GM12878 (cell line): ENCODE data around the gene PARK7. TPM values are rescaled to one million over a fixed set of nuclear protein-coding genes. Genes with fewer than 3 reads are reported as not detected.
A peak's percentile ranks its signal among the peaks of the same experiment; 100 is the strongest.

Experiments
- ATAC-seq: fragments of 200-7000 bp; cut with Tn5 transposase; 3 replicates; pipeline ENCODE4 v1.9.1; 2020; ENCODE audit warnings: mild to moderate bottlenecking, moderate library complexity
- BruUV-seq: library from RNA; stranded (reverse); fragments of 400-500 nt; replicated peaks from 2 replicates; lab custom pipeline; 2021; lab: Mats Ljungman, UMichigan
- CTCF ChIA-PET: fragments of 300-600 bp; sonication (Branson Sonifier 250); formaldehyde crosslinking; extraction: SDS; loops from one replicate; lab custom pipeline; 2021; ENCODE audit warnings: inconsistent platforms; lab: Yijun Ruan, JAX
- POLR2A ChIA-PET: fragments of 350-600 bp; formaldehyde crosslinking; extraction: SDS; loops from one replicate; lab custom pipeline; 2021; ENCODE audit warnings: inconsistent platforms; lab: Charles Lee
- RAD21 ChIA-PET: fragments of 300-600 bp; sonication (Branson Sonifier 250); formaldehyde crosslinking; loops from one replicate; lab custom pipeline; 2023; ENCODE audit warnings: antibody characterized with exemption; ENCODE audit not compliant: unreplicated experiment; lab: Charles Lee
- SMC1A ChIA-PET: fragments of 300-600 bp; sonication (Branson Sonifier 250); formaldehyde crosslinking; loops from one replicate; lab custom pipeline; 2023; ENCODE audit not compliant: unreplicated experiment, uncharacterized antibody; lab: Charles Lee
- DNase-seq: peaks from one replicate; pipeline ENCODE4 v3.0.0-alpha.2; 2011; ENCODE audit warnings: low read depth, low spot score
- FAIRE-seq: peaks from 3 replicates; lab custom pipeline; 2011; peaks lifted over from hg19 to GRCh38; lab: Jason Lieb, UNC
- H2AFZ ChIP-seq: 2 replicates; pipeline ENCODE4 v1.6.0; 2011; ENCODE audit warnings: low read depth, low read length, control low read depth; ENCODE audit not compliant: control insufficient read depth
- H3K27ac ChIP-seq: 2 replicates; pipeline ENCODE4 v1.5.1; 2011; ENCODE audit warnings: control low read depth; ENCODE audit not compliant: control insufficient read depth, insufficient read depth
- H3K27me3 ChIP-seq, 2 experiments: replicated peaks in 1 of 2; 2 replicates each; pipeline versions ENCODE4 v1.6.0 to v1.6.1; 2011; ENCODE audit warnings: low read length in 1 of 2; ENCODE audit not compliant: control insufficient read depth in 2 of 2, insufficient read depth in 2 of 2
- H3K36me3 ChIP-seq, 2 experiments: 2 replicates each; pipeline ENCODE4 v1.5.1; 2011; ENCODE audit warnings: low read length in 1 of 2; ENCODE audit not compliant: control insufficient read depth in 2 of 2, insufficient read depth in 2 of 2
- H3K4me1 ChIP-seq: 2 replicates; pipeline ENCODE4 v1.6.1; 2011; ENCODE audit warnings: mild to moderate bottlenecking, low read length, moderate library complexity, mixed read lengths; ENCODE audit not compliant: control insufficient read depth, insufficient read depth
- H3K4me2 ChIP-seq: 2 replicates; pipeline ENCODE4 v1.6.0; 2011; ENCODE audit warnings: control low read depth; ENCODE audit not compliant: control insufficient read depth, insufficient read depth
- H3K4me3 ChIP-seq: fragments of 200-600 bp; sonication (generic); 2 replicates; pipeline ENCODE4 v1.5.1; 2016
- H3K79me2 ChIP-seq: 2 replicates; pipeline ENCODE4 v1.6.0; 2011; ENCODE audit warnings: low read length; ENCODE audit not compliant: control insufficient read depth, insufficient read depth
- H3K9ac ChIP-seq: 2 replicates; pipeline ENCODE4 v1.8.0; 2011; ENCODE audit warnings: low read length, control low read depth, mixed read lengths; ENCODE audit not compliant: control insufficient read depth, insufficient read depth
- H3K9me3 ChIP-seq: replicated peaks from 3 replicates; pipeline ENCODE4 v1.5.1; 2011; ENCODE audit warnings: mild to moderate bottlenecking, low read length; ENCODE audit not compliant: control insufficient read depth, insufficient read depth
- H4K20me1 ChIP-seq: 2 replicates; pipeline ENCODE4 v1.6.0; 2011; ENCODE audit not compliant: control insufficient read depth, insufficient read depth
- BCL11A ChIP-seq: IDR thresholded peaks from 2 replicates; pipeline ENCODE4 v1.6.1; 2011; ENCODE audit warnings: low read depth, low read length
- CBFB ChIP-seq: IDR thresholded peaks from 2 replicates; pipeline ENCODE4 v1.6.1; 2016; ENCODE audit warnings: antibody characterized with exemption, low read depth
- DPF2 ChIP-seq: fragments of 450-650 bp; IDR thresholded peaks from 2 replicates; pipeline ENCODE4 v1.6.1; 2017; ENCODE audit warnings: mild to moderate bottlenecking
- SIX5 ChIP-seq: IDR thresholded peaks from 2 replicates; pipeline ENCODE4 v1.6.1; 2011; ENCODE audit warnings: mild to moderate bottlenecking, low read depth, low read length, moderate library complexity; ENCODE audit not compliant: severe bottlenecking
- SMARCA5 ChIP-seq: fragments of 450-650 bp; IDR thresholded peaks from 2 replicates; pipeline ENCODE4 v1.6.1; 2017; ENCODE audit warnings: mild to moderate bottlenecking
- TCF12 ChIP-seq: IDR thresholded peaks from 2 replicates; pipeline ENCODE4 v1.6.1; 2011; ENCODE audit warnings: low read depth, mild to moderate bottlenecking, low read length
- YY1 ChIP-seq: IDR thresholded peaks from 2 replicates; pipeline ENCODE4 v1.6.1; 2011; ENCODE audit warnings: low read depth, mild to moderate bottlenecking, low read length
- ZSCAN29 ChIP-seq: fragments of 450-650 bp; IDR thresholded peaks from 2 replicates; pipeline ENCODE4 v1.6.1; 2017; ENCODE audit warnings: mild to moderate bottlenecking, moderate library complexity
- ZZZ3 ChIP-seq: IDR thresholded peaks from 2 replicates; pipeline ENCODE4 v1.6.1; 2011; ENCODE audit warnings: low read depth; ENCODE audit not compliant: control insufficient read depth, insufficient read length
- WGBS: methylation state at CpG from one replicate; pipeline ENCODE4 v1.1.6; 2016; ENCODE audit warnings: low lambda C conversion rate; ENCODE audit not compliant: insufficient replicate concordance, insufficient coverage; ENCODE audit errors: missing lambda C conversion rate; 5-methylcytosine and 5-hydroxymethylcytosine counted together
- in situ Hi-C: fragments of 300-500 bp; cut with MboI; formaldehyde crosslinking; loops from 9 replicates; pipeline ENCODE4 v1.14.3; 2018; ENCODE audit warnings: mixed read lengths
- intact Hi-C: fragments of 100-400 bp; cut with micrococcal nuclease; formaldehyde crosslinking; loops from one replicate; pipeline ENCODE4 v1.14.2; 2022; ENCODE audit not compliant: unreplicated experiment
- polyA plus RNA-seq, 11 experiments: library from polyadenylated mRNA; depleted of rRNA in 4 of 11; unstranded in 6 of 11; stranded (reverse) in 5 of 11; fragments of >200 nt; fragmentation: Nextera tagmentation in 4 of 11; fragmentation: Illumina TruSeq in 1 of 11; extraction: Ambion mirVana in 4 of 11; extraction: Trizol in 1 of 11; gene quantifications; 1 replicate in 1 of 11; 2 replicates in 10 of 11; pipeline versions ENCODE4 v1.2.1 to v1.2.3, GENCODE V29; 2011 to 2016; ENCODE audit warnings: inconsistent platforms in 2 of 11, missing spikeins in 2 of 11, low read depth in 1 of 11
- total RNA-seq, 4 experiments: library from RNA; depleted of rRNA in 3 of 4; stranded (reverse); fragments of >200 nt in 3 of 4; fragmentation: Illumina TruSeq in 1 of 4; extraction: Trizol in 1 of 4; gene quantifications; 2 replicates each; pipeline versions ENCODE4 v1.2.1 to v1.2.3, GENCODE V29; 2013 to 2021
- TF ChIP-seq, protein P1 (sequence below): fragments of 450-650 bp; IDR thresholded peaks from 2 replicates; pipeline ENCODE4 v1.6.1; 2018; ENCODE audit warnings: mild to moderate bottlenecking, low read depth, moderate library complexity; ENCODE audit not compliant: partially characterized antibody
- TF ChIP-seq, protein P2 (sequence below): fragments of 450-650 bp; formaldehyde crosslinking; IDR thresholded peaks from 2 replicates; pipeline ENCODE4 v1.4.0; 2020; ENCODE audit warnings: mild to moderate bottlenecking, moderate library complexity

The PARK7 gene
- total and polyA plus RNA-seq, 10 of the 15 experiments (the other 5 are each of a cell fraction or from before 2014, with no cell fraction given), result 267 to 1,056 (median 495) TPM

DNA sequence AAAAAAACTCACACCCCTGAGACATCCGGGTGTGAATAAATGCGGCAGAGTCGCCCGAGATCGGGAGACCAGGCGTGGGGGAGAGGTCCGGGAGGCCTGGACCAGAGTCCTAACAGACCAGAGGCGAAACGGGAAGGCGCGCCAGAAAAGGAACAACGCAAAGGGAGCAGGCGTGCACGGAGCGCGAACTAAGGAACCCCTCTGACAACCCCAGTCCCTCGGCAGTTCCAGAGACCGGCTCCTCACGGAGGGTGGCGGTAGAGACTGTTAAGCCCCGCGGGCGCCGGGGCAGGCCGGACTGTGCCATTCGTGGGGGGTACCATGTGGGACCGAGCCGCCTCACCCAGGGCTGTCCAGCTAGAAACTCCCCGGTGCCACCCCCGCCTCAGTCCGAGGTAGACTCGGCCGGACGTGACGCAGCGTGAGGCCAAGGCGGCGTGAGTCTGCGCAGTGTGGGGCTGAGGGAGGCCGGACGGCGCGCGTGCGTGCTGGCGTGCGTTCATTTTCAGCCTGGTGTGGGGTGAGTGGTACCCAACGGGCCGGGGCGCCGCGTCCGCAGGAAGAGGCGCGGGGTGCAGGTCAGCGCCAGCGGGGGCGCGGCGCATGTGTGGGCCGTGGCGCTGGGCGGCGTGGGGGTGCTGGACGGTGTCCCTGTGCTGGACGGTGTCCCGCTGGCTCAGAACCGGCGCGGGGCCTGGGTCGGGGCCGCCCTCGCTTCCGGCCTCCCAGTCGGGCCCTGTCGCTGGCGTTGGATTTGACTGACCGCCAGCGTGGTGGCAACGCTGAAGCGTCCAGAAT is at the start of gene PARK7 (continued):
- peak; percentile 12; the same call in 1 of the 2 replicates for TF ChIP-seq BCL11A
- peak; percentile 81; the same call in 1 of the 2 replicates for TF ChIP-seq DPF2
- TF ChIP-seq ZSCAN29, result peak; percentile 88; the same call in 1 of the 2 replicates
- peak; percentile 28; the same call in 1 of the 2 replicates for TF ChIP-seq TCF12
- peak; percentile 72 for TF ChIP-seq SIX5
- TF ChIP-seq, protein P1, sequence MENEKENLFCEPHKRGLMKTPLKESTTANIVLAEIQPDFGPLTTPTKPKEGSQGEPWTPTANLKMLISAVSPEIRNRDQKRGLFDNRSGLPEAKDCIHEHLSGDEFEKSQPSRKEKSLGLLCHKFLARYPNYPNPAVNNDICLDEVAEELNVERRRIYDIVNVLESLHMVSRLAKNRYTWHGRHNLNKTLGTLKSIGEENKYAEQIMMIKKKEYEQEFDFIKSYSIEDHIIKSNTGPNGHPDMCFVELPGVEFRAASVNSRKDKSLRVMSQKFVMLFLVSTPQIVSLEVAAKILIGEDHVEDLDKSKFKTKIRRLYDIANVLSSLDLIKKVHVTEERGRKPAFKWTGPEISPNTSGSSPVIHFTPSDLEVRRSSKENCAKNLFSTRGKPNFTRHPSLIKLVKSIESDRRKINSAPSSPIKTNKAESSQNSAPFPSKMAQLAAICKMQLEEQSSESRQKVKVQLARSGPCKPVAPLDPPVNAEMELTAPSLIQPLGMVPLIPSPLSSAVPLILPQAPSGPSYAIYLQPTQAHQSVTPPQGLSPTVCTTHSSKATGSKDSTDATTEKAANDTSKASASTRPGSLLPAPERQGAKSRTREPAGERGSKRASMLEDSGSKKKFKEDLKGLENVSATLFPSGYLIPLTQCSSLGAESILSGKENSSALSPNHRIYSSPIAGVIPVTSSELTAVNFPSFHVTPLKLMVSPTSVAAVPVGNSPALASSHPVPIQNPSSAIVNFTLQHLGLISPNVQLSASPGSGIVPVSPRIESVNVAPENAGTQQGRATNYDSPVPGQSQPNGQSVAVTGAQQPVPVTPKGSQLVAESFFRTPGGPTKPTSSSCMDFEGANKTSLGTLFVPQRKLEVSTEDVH, result no peak
- TF ChIP-seq YY1, result peak; percentile 53; the same call in 1 of the 2 replicates
- TF ChIP-seq ZZZ3, result no peak
- peak; percentile 90 for TF ChIP-seq CBFB

DNA sequence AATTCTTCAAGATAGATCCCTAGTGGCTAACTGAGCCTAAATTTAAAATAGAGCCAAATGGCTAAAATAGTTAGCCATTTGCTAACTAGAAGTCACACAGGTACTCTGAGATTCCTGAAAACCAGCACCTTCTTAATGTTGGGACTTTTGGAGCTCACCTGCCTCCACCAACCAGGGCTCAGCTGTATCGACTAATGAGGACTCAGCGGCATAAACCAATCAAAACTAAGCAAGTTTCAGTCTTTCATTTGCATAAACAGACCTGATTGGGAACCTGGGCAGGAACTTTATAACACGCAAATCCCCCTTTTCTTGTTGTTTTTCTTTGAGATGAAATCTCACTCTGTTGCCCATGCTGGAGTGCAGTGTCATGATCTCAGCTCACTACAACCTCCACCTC is 49.4 kb upstream of the PARK7 start:
- SMC1A ChIA-PET, result no interaction called here
- Histone ChIP-seq H3K4me3 (no peak overlapping the region), H3K9me3 (no peaks in the 10 kb centered on the region), H3K27me3 (no peaks in the 10 kb centered on the region), H2AFZ (no peak overlapping the region), H3K36me3 (no peaks in the 10 kb centered on the region), H4K20me1 (no peaks in the 10 kb centered on the region), H3K79me2 (no peaks in the 10 kb centered on the region), H3K4me1 (no peaks in the 10 kb centered on the region), H3K9ac (no peak overlapping the region), H3K27ac (no peak overlapping the region), H3K4me2 (no peak overlapping the region)
- in situ Hi-C loops (no loop called here), intact Hi-C loops (no loop called here)
- FAIRE-seq (no peak), DNase-seq (no peak), ATAC-seq (no peak)
- WGBS, result 66% methylated on average over 3 of the region's 3 CpGs
- POLR2A ChIA-PET, result no interaction called here
- RAD21 ChIA-PET, result no interaction called here
- BruUV-seq, result no TSS peak
- CTCF ChIA-PET, result interaction anchor here (2.2 kb wide), 1 partner anchor 8 kb away, joined by 9 read pairs; no protein-coding TSS in a partner anchor
- no peak for TF ChIP-seq SMARCA5
- TF ChIP-seq, protein P2, sequence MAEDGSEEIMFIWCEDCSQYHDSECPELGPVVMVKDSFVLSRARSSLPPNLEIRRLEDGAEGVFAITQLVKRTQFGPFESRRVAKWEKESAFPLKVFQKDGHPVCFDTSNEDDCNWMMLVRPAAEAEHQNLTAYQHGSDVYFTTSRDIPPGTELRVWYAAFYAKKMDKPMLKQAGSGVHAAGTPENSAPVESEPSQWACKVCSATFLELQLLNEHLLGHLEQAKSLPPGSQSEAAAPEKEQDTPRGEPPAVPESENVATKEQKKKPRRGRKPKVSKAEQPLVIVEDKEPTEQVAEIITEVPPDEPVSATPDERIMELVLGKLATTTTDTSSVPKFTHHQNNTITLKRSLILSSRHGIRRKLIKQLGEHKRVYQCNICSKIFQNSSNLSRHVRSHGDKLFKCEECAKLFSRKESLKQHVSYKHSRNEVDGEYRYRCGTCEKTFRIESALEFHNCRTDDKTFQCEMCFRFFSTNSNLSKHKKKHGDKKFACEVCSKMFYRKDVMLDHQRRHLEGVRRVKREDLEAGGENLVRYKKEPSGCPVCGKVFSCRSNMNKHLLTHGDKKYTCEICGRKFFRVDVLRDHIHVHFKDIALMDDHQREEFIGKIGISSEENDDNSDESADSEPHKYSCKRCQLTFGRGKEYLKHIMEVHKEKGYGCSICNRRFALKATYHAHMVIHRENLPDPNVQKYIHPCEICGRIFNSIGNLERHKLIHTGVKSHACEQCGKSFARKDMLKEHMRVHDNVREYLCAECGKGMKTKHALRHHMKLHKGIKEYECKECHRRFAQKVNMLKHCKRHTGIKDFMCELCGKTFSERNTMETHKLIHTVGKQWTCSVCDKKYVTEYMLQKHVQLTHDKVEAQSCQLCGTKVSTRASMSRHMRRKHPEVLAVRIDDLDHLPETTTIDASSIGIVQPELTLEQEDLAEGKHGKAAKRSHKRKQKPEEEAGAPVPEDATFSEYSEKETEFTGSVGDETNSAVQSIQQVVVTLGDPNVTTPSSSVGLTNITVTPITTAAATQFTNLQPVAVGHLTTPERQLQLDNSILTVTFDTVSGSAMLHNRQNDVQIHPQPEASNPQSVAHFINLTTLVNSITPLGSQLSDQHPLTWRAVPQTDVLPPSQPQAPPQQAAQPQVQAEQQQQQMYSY (CRISPR knock-in tag), result no peak
